Neural progenitor cell (in vitro differentiated cells): ENCODE data around the gene MPZL1. TPM values are rescaled to one million over a fixed set of nuclear protein-coding genes. Genes with fewer than 3 reads are reported as not detected.

Experiments used
- DNase-seq: peaks from one replicate; pipeline ENCODE4 v3.0.0-alpha.2; 2016; ENCODE audit warnings: low spot score
- H2AFZ ChIP-seq: fragments of 200-600 bp; sonication (generic); replicated peaks from 2 replicates; pipeline ENCODE4 v1.6.1; 2016; ENCODE audit warnings: antibody characterized with exemption
- H3F3A ChIP-seq: fragments of 200-600 bp; sonication (generic); 2 replicates; pipeline ENCODE4 v1.6.1; 2016; ENCODE audit warnings: antibody characterized with exemption, low read depth
- H3K27ac ChIP-seq: fragments of 200-600 bp; sonication (generic); 2 replicates; pipeline ENCODE4 v1.5.1; 2016; ENCODE audit warnings: mild to moderate bottlenecking
- H3K27me3 ChIP-seq: fragments of 200-600 bp; sonication (generic); 2 replicates; pipeline ENCODE4 v1.6.1; 2016; ENCODE audit warnings: mild to moderate bottlenecking, moderate library complexity
- H3K36me3 ChIP-seq: fragments of 200-600 bp; sonication (generic); 2 replicates; pipeline ENCODE4 v1.5.1; 2016
- H3K4me1 ChIP-seq: fragments of 200-600 bp; sonication (generic); 2 replicates; pipeline ENCODE4 v1.6.1; 2016; ENCODE audit warnings: mixed run types
- H3K4me2 ChIP-seq: fragments of 200-600 bp; sonication (generic); 2 replicates; pipeline ENCODE4 v1.6.1; 2016
- H3K4me3 ChIP-seq: fragments of 200-600 bp; sonication (generic); 2 replicates; pipeline ENCODE4 v1.5.1; 2016
- H3K79me2 ChIP-seq: fragments of 200-600 bp; sonication (generic); 2 replicates; pipeline ENCODE4 v1.6.1; 2016; ENCODE audit warnings: low read depth
- H3K9ac ChIP-seq: fragments of 200-600 bp; sonication (generic); 2 replicates; pipeline ENCODE4 v1.6.1; 2016
- H3K9me3 ChIP-seq: fragments of 200-600 bp; sonication (generic); 2 replicates; pipeline ENCODE4 v1.5.1; 2016; ENCODE audit warnings: low read depth
- H4K20me1 ChIP-seq: fragments of 200-600 bp; sonication (generic); 2 replicates; pipeline ENCODE4 v1.6.1; 2016; ENCODE audit warnings: low read depth
- H3K27ac Mint-ChIP-seq: 3 replicates; pipeline ENCODE4 v1.8.0; 2021; ENCODE audit warnings: mixed read lengths
- H3K27me3 Mint-ChIP-seq: 2 replicates; pipeline ENCODE4 v1.8.0; 2022; ENCODE audit warnings: low read depth, mild to moderate bottlenecking, inconsistent platforms, moderate library complexity, mixed read lengths; ENCODE audit not compliant: insufficient read depth
- H3K36me3 Mint-ChIP-seq: 3 replicates; pipeline ENCODE4 v1.8.0; 2021; ENCODE audit warnings: mixed read lengths
- H3K4me1 Mint-ChIP-seq: 3 replicates; pipeline ENCODE4 v1.8.0; 2021; ENCODE audit warnings: mixed read lengths
- H3K4me3 Mint-ChIP-seq: 3 replicates; pipeline ENCODE4 v1.8.0; 2021; ENCODE audit warnings: mild to moderate bottlenecking, moderate library complexity, mixed read lengths
- H3K9me3 Mint-ChIP-seq: 3 replicates; pipeline ENCODE4 v1.8.0; 2020; ENCODE audit warnings: mixed read lengths
- EZH2 ChIP-seq: fragments of 200-600 bp; sonication (generic); IDR thresholded peaks from 2 replicates; pipeline ENCODE4 v1.6.1; 2017; ENCODE audit warnings: antibody characterized with exemption, mild to moderate bottlenecking, moderate library complexity
- EZH2phosphoT487 ChIP-seq: fragments of 200-600 bp; sonication (generic); IDR thresholded peaks from 2 replicates; pipeline ENCODE4 v1.6.1; 2017; ENCODE audit warnings: antibody characterized with exemption
- total RNA-seq: library from RNA; depleted of rRNA; stranded (reverse); fragments of >200 nt; gene quantifications from 2 replicates; pipeline ENCODE4 v1.2.3, GENCODE V29; 2015; ENCODE audit warnings: low replicate concordance
- TF ChIP-seq, protein P1 (sequence below): fragments of 200-600 bp; sonication (generic); IDR thresholded peaks from 2 replicates; pipeline ENCODE4 v1.5.1; 2017; ENCODE audit warnings: antibody characterized with exemption, mild to moderate bottlenecking

Gene MPZL1
- total RNA-seq, 1 donor from 2014 or later = 125 TPM

DNA sequence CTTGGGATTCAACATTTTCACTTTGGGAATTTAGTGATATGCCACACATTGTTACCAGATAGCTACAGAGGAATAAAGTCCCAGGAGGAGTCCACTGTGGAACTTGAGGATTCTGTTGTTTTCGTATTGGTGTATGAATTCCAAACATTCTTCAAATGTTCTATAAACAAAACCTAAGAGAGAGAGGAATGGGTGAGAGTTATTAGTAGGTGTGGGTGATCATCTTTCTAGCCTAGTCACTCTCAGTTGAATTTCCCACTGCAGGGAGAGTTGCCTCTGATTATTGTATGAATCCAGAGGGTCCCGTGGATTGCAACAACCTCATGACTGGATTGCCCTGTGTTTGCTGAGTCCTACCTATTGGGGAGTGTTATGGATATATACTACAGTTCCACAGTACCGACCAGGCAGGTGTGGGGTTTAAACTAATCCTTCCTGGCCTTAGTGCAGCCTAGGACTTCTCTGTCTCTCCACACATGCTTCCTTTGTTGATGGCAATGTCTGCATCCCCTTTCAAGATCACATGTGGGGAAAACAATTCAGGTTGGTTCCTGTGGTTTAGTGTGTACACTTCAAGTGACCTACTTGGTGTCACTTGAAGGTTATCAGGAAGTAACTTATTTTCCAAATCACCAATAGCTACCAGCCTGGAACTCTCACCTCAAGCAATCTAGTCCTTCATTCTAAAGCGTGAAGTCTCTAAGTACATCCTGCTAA, 100.3 kb downstream of the MPZL1 start:
- Mint-ChIP-seq H3K4me3 (no peak overlapping the region), H3K27ac (no peak overlapping the region), H3K27me3 (no peaks in the 10 kb centered on the region), H3K9me3 (no peaks in the 10 kb centered on the region), H3K4me1 (peaks cover 4% of the 10 kb centered on the region), H3K36me3 (no peaks in the 10 kb centered on the region)
- Histone ChIP-seq H3K79me2 (no peaks in the 10 kb centered on the region), H4K20me1 (no peaks in the 10 kb centered on the region), H3K4me3 (no peak overlapping the region), H3K4me1 (peaks cover 3% of the 10 kb centered on the region), H3K27ac (no peak overlapping the region), H3K36me3 (no peaks in the 10 kb centered on the region), H2AFZ (no peak overlapping the region), H3K27me3 (no peaks in the 10 kb centered on the region), H3K4me2 (no peak overlapping the region), H3K9ac (no peak overlapping the region), H3K9me3 (no peaks in the 10 kb centered on the region), H3F3A (no peaks in the 10 kb centered on the region)
- DNase-seq = no peak
- no peak for TF ChIP-seq EZH2phosphoT487
- TF ChIP-seq EZH2 = no peak

DNA sequence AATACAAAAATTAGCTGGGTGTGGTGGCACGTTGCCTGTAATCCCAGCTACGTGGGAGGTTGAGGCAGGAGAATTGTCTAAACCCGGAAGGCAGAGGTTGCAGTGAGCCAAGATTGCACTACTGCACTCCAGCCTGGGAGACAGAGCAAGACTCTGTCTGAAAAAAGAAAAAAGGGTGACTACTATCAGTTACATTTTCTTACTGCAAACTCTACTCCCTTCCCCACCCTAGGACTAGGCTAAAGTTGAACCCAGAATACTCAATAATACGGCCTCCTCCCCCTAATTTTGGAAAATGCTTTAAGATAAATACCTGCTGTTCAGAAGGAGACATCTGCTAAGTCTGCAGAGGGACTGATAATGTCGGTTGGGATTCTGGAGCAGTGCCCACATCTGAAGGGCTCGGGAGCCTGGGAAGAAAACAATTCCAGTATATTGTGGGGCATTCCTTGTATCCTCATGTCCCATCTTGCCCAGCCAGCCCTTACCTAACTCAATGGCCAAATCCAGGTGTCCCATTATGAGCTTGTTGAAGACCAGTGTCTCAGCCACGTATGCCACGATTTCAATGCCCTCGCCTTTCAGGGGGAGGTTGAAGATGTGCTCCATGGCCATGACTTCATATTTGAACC, 102.5 kb downstream of the MPZL1 start:
- Histone ChIP-seq H3K27me3 (no peaks in the 10 kb centered on the region), H3K4me2 (no peak overlapping the region), H4K20me1 (no peaks in the 10 kb centered on the region), H2AFZ (no peak overlapping the region), H3K79me2 (no peaks in the 10 kb centered on the region), H3K4me3 (no peak overlapping the region), H3K27ac (no peak overlapping the region), H3K9ac (no peak overlapping the region), H3K4me1 (peaks cover 3% of the 10 kb centered on the region), H3F3A (no peaks in the 10 kb centered on the region), H3K9me3 (no peaks in the 10 kb centered on the region), H3K36me3 (no peaks in the 10 kb centered on the region)
- no peak for DNase-seq
- TF ChIP-seq EZH2 (no peak), EZH2phosphoT487 (no peak)
- TF ChIP-seq, protein P1, sequence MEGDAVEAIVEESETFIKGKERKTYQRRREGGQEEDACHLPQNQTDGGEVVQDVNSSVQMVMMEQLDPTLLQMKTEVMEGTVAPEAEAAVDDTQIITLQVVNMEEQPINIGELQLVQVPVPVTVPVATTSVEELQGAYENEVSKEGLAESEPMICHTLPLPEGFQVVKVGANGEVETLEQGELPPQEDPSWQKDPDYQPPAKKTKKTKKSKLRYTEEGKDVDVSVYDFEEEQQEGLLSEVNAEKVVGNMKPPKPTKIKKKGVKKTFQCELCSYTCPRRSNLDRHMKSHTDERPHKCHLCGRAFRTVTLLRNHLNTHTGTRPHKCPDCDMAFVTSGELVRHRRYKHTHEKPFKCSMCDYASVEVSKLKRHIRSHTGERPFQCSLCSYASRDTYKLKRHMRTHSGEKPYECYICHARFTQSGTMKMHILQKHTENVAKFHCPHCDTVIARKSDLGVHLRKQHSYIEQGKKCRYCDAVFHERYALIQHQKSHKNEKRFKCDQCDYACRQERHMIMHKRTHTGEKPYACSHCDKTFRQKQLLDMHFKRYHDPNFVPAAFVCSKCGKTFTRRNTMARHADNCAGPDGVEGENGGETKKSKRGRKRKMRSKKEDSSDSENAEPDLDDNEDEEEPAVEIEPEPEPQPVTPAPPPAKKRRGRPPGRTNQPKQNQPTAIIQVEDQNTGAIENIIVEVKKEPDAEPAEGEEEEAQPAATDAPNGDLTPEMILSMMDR = no peak
- H3K4me1 Mint-ChIP-seq = peaks cover 4% of the 10 kb centered on the region
- H3K9me3 Mint-ChIP-seq = no peaks in the 10 kb centered on the region
- no peak overlapping the region for H3K27ac Mint-ChIP-seq
- no peaks in the 10 kb centered on the region for H3K27me3 Mint-ChIP-seq
- H3K36me3 Mint-ChIP-seq = no peaks in the 10 kb centered on the region
- H3K4me3 Mint-ChIP-seq = no peak overlapping the region

DNA sequence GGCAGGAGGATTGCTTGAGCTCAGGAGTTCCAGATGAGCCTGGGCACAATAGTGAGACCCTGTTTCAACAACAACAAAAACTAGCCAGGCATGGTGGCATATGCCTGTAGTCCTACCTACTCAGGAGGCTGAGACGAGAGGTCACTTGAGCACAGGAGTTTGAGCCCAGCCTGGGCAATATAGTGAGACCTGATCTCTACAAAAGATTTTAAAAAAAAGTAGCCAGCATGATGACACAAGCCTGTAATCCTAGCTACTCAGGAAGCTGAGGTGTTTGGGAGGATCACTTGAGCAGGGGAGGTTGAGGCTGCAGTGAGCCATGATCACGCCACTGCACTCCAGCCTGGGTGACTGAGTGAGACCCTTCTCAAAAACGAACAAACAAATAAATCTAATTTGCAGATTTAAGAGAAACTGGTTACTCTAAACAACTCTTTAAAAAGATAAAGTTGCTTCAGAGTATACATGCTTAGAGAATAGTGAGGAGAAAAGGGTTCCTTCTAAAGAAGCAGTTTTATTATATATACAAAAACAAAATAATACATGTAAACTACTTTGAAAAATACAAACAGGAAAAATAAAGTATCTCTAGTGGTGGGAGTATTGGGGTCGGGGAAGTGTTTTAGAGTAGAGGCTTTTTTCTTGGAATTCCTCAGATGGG, 103.8 kb downstream of the MPZL1 start:
- no peaks in the 10 kb centered on the region for H3F3A ChIP-seq
- peaks cover 3% of the 10 kb centered on the region for H3K4me1 ChIP-seq
- TF ChIP-seq, protein P1 = no peak
- TF ChIP-seq EZH2phosphoT487 = no peak
- no peak for TF ChIP-seq EZH2
- no peaks in the 10 kb centered on the region for H3K27me3 ChIP-seq
- DNase-seq = no peak
- Mint-ChIP-seq H3K36me3 (no peaks in the 10 kb centered on the region), H3K9me3 (no peaks in the 10 kb centered on the region), H3K4me1 (no peaks in the 10 kb centered on the region), H3K27me3 (no peaks in the 10 kb centered on the region), H3K4me3 (no peak overlapping the region), H3K27ac (no peak overlapping the region)
- H3K9ac ChIP-seq = no peak overlapping the region
- no peaks in the 10 kb centered on the region for H3K36me3 ChIP-seq
- no peaks in the 10 kb centered on the region for H4K20me1 ChIP-seq
- H3K4me2 ChIP-seq = no peak overlapping the region
- H2AFZ ChIP-seq = no peak overlapping the region
- no peaks in the 10 kb centered on the region for H3K9me3 ChIP-seq
- no peak overlapping the region for H3K27ac ChIP-seq
- no peak overlapping the region for H3K4me3 ChIP-seq
- no peaks in the 10 kb centered on the region for H3K79me2 ChIP-seq
